GM12878 (cell line): ENCODE data around the gene MS4A12. TPM values are rescaled to one million over a fixed set of nuclear protein-coding genes. Genes with fewer than 3 reads are reported as not detected.

Experiments
- ATF7 ChIP-seq: fragments of 450-650 bp; IDR thresholded peaks from 2 replicates; pipeline ENCODE4 v1.6.1; 2016; ENCODE audit warnings: low read depth, mild to moderate bottlenecking
- BHLHE40 ChIP-seq, 2 experiments: fragments of 450-650 bp in 1 of 2; IDR thresholded peaks; 2 replicates each; pipeline ENCODE4 v1.6.1; 2011 to 2017; ENCODE audit warnings: low read depth in 2 of 2, borderline replicate concordance in 1 of 2, improper control_type of control experiment in 1 of 2, low read length in 1 of 2, mild to moderate bottlenecking in 1 of 2
- CREM ChIP-seq: IDR thresholded peaks from 2 replicates; pipeline ENCODE4 v1.6.1; 2014; ENCODE audit warnings: antibody characterized with exemption, low read depth
- CTCF ChIP-seq, 3 experiments: IDR thresholded peaks in 2 of 3; conservative IDR thresholded peaks in 1 of 3; 2 replicates each; pipeline ENCODE4 v1.5.1; 2011; ENCODE audit warnings: low read depth in 3 of 3, low read length in 3 of 3, mild to moderate bottlenecking in 3 of 3, control low read depth in 2 of 3, moderate library complexity in 2 of 3, inconsistent platforms in 1 of 3, mixed read lengths in 1 of 3; ENCODE audit not compliant: control insufficient read depth in 2 of 3, insufficient read depth in 1 of 3; ENCODE audit errors: extremely low read depth in 1 of 3
- EP300 ChIP-seq, 2 experiments: fragments of 150-350 bp in 1 of 2; IDR thresholded peaks; 2 replicates each; pipeline ENCODE4 v1.6.1; 2011 to 2012; ENCODE audit warnings: low read depth in 2 of 2, low read length in 2 of 2, borderline replicate concordance in 1 of 2, improper control_type of control experiment in 1 of 2, inconsistent platforms in 1 of 2; ENCODE audit not compliant: control insufficient read depth in 1 of 2
- IRF4 ChIP-seq: IDR thresholded peaks from 2 replicates; pipeline ENCODE4 v1.6.1; 2011; ENCODE audit warnings: low read depth, low read length
- KLF5 ChIP-seq: fragments of 450-650 bp; IDR thresholded peaks from 2 replicates; pipeline ENCODE4 v1.6.1; 2014; ENCODE audit warnings: mild to moderate bottlenecking; ENCODE audit not compliant: partially characterized antibody
- NBN ChIP-seq: fragments of 450-650 bp; IDR thresholded peaks from 2 replicates; pipeline ENCODE4 v1.6.1; 2016
- RAD21 ChIP-seq: IDR thresholded peaks from 2 replicates; pipeline ENCODE4 v1.6.1; 2011; ENCODE audit warnings: mild to moderate bottlenecking, low read depth, low read length, moderate library complexity; ENCODE audit not compliant: insufficient read depth
- RB1 ChIP-seq: fragments of 450-650 bp; formaldehyde crosslinking; IDR thresholded peaks from 2 replicates; pipeline ENCODE4 v1.6.1; 2017; ENCODE audit warnings: mild to moderate bottlenecking, borderline replicate concordance
- RFX5 ChIP-seq: IDR thresholded peaks from 2 replicates; pipeline ENCODE4 v1.6.1; 2011; ENCODE audit warnings: low read depth, low read length, improper control_type of control experiment
- SKIL ChIP-seq: fragments of 450-650 bp; IDR thresholded peaks from 2 replicates; pipeline ENCODE4 v1.6.1; 2017; ENCODE audit warnings: mild to moderate bottlenecking, low read depth, inconsistent platforms; ENCODE audit not compliant: poor library complexity, severe bottlenecking
- SMARCA5 ChIP-seq: fragments of 450-650 bp; IDR thresholded peaks from 2 replicates; pipeline ENCODE4 v1.6.1; 2017; ENCODE audit warnings: mild to moderate bottlenecking
- SMC3 ChIP-seq: IDR thresholded peaks from 2 replicates; pipeline ENCODE4 v1.6.1; 2011; ENCODE audit warnings: low read length, improper control_type of control experiment, borderline replicate concordance
- SP1 ChIP-seq: IDR thresholded peaks from one replicate; pipeline ENCODE4 v1.6.1; 2011; ENCODE audit warnings: low read depth, low read length
- TBL1XR1 ChIP-seq: IDR thresholded peaks from 2 replicates; pipeline ENCODE4 v1.6.1; 2012; ENCODE audit warnings: low read depth, low read length, improper control_type of control experiment
- WRNIP1 ChIP-seq: IDR thresholded peaks from 2 replicates; pipeline ENCODE4 v1.6.1; 2011; ENCODE audit warnings: low read depth, low read length, improper control_type of control experiment, borderline replicate concordance
- YY1 ChIP-seq: IDR thresholded peaks from 2 replicates; pipeline ENCODE4 v1.6.1; 2011; ENCODE audit warnings: low read depth, mild to moderate bottlenecking, low read length
- ZBED1 ChIP-seq: IDR thresholded peaks from 2 replicates; pipeline ENCODE4 v1.6.1; 2016; ENCODE audit warnings: borderline replicate concordance
- ZNF24 ChIP-seq: fragments of 450-650 bp; IDR thresholded peaks from 2 replicates; pipeline ENCODE4 v1.6.1; 2017; ENCODE audit warnings: antibody characterized with exemption, mild to moderate bottlenecking
- ZNF384 ChIP-seq: IDR thresholded peaks from 2 replicates; pipeline ENCODE4 v1.6.1; 2012; ENCODE audit warnings: low read depth, mild to moderate bottlenecking, low read length, improper control_type of control experiment, borderline replicate concordance
- polyA plus RNA-seq, 11 experiments: library from polyadenylated mRNA; depleted of rRNA in 4 of 11; unstranded in 6 of 11; stranded (reverse) in 5 of 11; fragments of >200 nt; fragmentation: Nextera tagmentation in 4 of 11; fragmentation: Illumina TruSeq in 1 of 11; extraction: Ambion mirVana in 4 of 11; extraction: Trizol in 1 of 11; gene quantifications; 1 replicate in 1 of 11; 2 replicates in 10 of 11; pipeline versions ENCODE4 v1.2.1 to v1.2.3, GENCODE V29; 2011 to 2016; ENCODE audit warnings: inconsistent platforms in 2 of 11, missing spikeins in 2 of 11, low read depth in 1 of 11
- total RNA-seq, 4 experiments: library from RNA; depleted of rRNA in 3 of 4; stranded (reverse); fragments of >200 nt in 3 of 4; fragmentation: Illumina TruSeq in 1 of 4; extraction: Trizol in 1 of 4; gene quantifications; 2 replicates each; pipeline versions ENCODE4 v1.2.1 to v1.2.3, GENCODE V29; 2013 to 2021
- TF ChIP-seq, protein P1 (sequence below): fragments of 450-650 bp; IDR thresholded peaks from 2 replicates; pipeline ENCODE4 v1.6.1; 2016; ENCODE audit warnings: mild to moderate bottlenecking
- TF ChIP-seq, protein P2 (sequence below): IDR thresholded peaks from 2 replicates; pipeline ENCODE4 v1.6.1; 2011; ENCODE audit warnings: low read depth, low read length, improper control_type of control experiment, borderline replicate concordance
- TF ChIP-seq, protein P3 (sequence below): fragments of 450-650 bp; IDR thresholded peaks from 2 replicates; pipeline ENCODE4 v1.6.1; 2016; ENCODE audit warnings: mild to moderate bottlenecking

The MS4A12 gene
- total and polyA plus RNA-seq, 10 of the 15 experiments (the other 5 are each of a cell fraction or from before 2014, with no cell fraction given), result 0.05 TPM; not detected in 9

GRCh38 chr11:60485987-60486386, 6.6 kb upstream of the MS4A12 start (continued):
- TF ChIP-seq, protein P1, sequence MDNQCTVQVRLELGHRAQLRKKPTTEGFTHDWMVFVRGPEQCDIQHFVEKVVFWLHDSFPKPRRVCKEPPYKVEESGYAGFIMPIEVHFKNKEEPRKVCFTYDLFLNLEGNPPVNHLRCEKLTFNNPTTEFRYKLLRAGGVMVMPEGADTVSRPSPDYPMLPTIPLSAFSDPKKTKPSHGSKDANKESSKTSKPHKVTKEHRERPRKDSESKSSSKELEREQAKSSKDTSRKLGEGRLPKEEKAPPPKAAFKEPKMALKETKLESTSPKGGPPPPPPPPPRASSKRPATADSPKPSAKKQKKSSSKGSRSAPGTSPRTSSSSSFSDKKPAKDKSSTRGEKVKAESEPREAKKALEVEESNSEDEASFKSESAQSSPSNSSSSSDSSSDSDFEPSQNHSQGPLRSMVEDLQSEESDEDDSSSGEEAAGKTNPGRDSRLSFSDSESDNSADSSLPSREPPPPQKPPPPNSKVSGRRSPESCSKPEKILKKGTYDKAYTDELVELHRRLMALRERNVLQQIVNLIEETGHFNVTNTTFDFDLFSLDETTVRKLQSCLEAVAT, result 0 out of 2 replicates have a peak, but pooled peaks have one; percentile 34
- peak; percentile 96 for TF ChIP-seq ZNF24
- peak; percentile 95; the same call in 1 of the 2 replicates for TF ChIP-seq WRNIP1
- TF ChIP-seq YY1, result peak; percentile 86
- TF ChIP-seq ATF7, result peak; percentile 26; the same call in 1 of the 2 replicates
- 0 out of 2 replicates have a peak, but pooled peaks have one; percentile 53 for TF ChIP-seq IRF4
- peak; percentile 53 for TF ChIP-seq SKIL
- peak; percentile 59; the same call in 1 of the 2 replicates for TF ChIP-seq RFX5
- TF ChIP-seq, protein P2, sequence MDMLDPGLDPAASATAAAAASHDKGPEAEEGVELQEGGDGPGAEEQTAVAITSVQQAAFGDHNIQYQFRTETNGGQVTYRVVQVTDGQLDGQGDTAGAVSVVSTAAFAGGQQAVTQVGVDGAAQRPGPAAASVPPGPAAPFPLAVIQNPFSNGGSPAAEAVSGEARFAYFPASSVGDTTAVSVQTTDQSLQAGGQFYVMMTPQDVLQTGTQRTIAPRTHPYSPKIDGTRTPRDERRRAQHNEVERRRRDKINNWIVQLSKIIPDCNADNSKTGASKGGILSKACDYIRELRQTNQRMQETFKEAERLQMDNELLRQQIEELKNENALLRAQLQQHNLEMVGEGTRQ, result no peak
- peak; percentile 13 to 38; a peak in 1 of 4 replicates for TF ChIP-seq BHLHE40 (IDR thresholded peaks at IDR 0.05; ENCODE audit: borderline replicate concordance in 1 of 2, low read depth in 2 of 2, low read length in 1 of 2)
- TF ChIP-seq EP300 (IDR thresholded peaks at IDR 0.05; ENCODE audit: borderline replicate concordance in 1 of 2, control insufficient read depth in 1 of 2, low read depth in 2 of 2, low read length in 2 of 2), result no peak
- peak; percentile 91 to 100 (median 99); a peak in 5 of 6 replicates for TF ChIP-seq CTCF (IDR thresholded peaks at IDR 0.05 in 2 of 3, conservative IDR thresholded peaks at IDR 0.05 in 1 of 3; ENCODE audit: control insufficient read depth in 2 of 3, extremely low read depth in 1 of 3, insufficient read depth in 1 of 3, low read depth in 3 of 3, low read length in 3 of 3)
- peak; percentile 49; the same call in 1 of the 2 replicates for TF ChIP-seq TBL1XR1
- TF ChIP-seq NBN, result peak; percentile 59; the same call in 1 of the 2 replicates
- peak; percentile 78; the same call in 1 of the 2 replicates for TF ChIP-seq SMARCA5
- 0 out of 2 replicates have a peak, but pooled peaks have one; percentile 48 for TF ChIP-seq RB1
- TF ChIP-seq ZBED1, result no peak
- peak; percentile 93 for TF ChIP-seq RAD21
- TF ChIP-seq SMC3, result peak; percentile 99
- TF ChIP-seq KLF5, result no peak
- no peak for TF ChIP-seq SP1
- peak; percentile 58 for TF ChIP-seq ZNF384
- peak; percentile 23; the same call in 1 of the 2 replicates for TF ChIP-seq CREM
- TF ChIP-seq, protein P3, sequence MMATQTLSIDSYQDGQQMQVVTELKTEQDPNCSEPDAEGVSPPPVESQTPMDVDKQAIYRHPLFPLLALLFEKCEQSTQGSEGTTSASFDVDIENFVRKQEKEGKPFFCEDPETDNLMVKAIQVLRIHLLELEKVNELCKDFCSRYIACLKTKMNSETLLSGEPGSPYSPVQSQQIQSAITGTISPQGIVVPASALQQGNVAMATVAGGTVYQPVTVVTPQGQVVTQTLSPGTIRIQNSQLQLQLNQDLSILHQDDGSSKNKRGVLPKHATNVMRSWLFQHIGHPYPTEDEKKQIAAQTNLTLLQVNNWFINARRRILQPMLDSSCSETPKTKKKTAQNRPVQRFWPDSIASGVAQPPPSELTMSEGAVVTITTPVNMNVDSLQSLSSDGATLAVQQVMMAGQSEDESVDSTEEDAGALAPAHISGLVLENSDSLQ, result peak; percentile 79
